GM12878 (cell line): Measurements from ENCODE around the gene PKD1L1. TPM values are rescaled to one million over a fixed set of nuclear protein-coding genes. Genes with fewer than 3 reads are reported as not detected.

Source experiments
- ATAC-seq: fragments of 200-7000 bp; cut with Tn5 transposase; 3 replicates; pipeline ENCODE4 v1.9.1; 2020; ENCODE audit warnings: mild to moderate bottlenecking, moderate library complexity
- BruUV-seq: library from RNA; stranded (reverse); fragments of 400-500 nt; replicated peaks from 2 replicates; lab custom pipeline; 2021; lab: Mats Ljungman, UMichigan
- CTCF ChIA-PET: fragments of 300-600 bp; sonication (Branson Sonifier 250); formaldehyde crosslinking; extraction: SDS; loops from one replicate; lab custom pipeline; 2021; ENCODE audit warnings: inconsistent platforms; lab: Yijun Ruan, JAX
- POLR2A ChIA-PET: fragments of 350-600 bp; formaldehyde crosslinking; extraction: SDS; loops from one replicate; lab custom pipeline; 2021; ENCODE audit warnings: inconsistent platforms; lab: Charles Lee
- RAD21 ChIA-PET: fragments of 300-600 bp; sonication (Branson Sonifier 250); formaldehyde crosslinking; loops from one replicate; lab custom pipeline; 2023; ENCODE audit warnings: antibody characterized with exemption; ENCODE audit not compliant: unreplicated experiment; lab: Charles Lee
- SMC1A ChIA-PET: fragments of 300-600 bp; sonication (Branson Sonifier 250); formaldehyde crosslinking; loops from one replicate; lab custom pipeline; 2023; ENCODE audit not compliant: unreplicated experiment, uncharacterized antibody; lab: Charles Lee
- DNase-seq: peaks from one replicate; pipeline ENCODE4 v3.0.0-alpha.2; 2011; ENCODE audit warnings: low read depth, low spot score
- FAIRE-seq: peaks from 3 replicates; lab custom pipeline; 2011; peaks lifted over from hg19 to GRCh38; lab: Jason Lieb, UNC
- H2AFZ ChIP-seq: 2 replicates; pipeline ENCODE4 v1.6.0; 2011; ENCODE audit warnings: low read depth, low read length, control low read depth; ENCODE audit not compliant: control insufficient read depth
- H3K27ac ChIP-seq: 2 replicates; pipeline ENCODE4 v1.5.1; 2011; ENCODE audit warnings: control low read depth; ENCODE audit not compliant: control insufficient read depth, insufficient read depth
- H3K27me3 ChIP-seq, 2 experiments: replicated peaks in 1 of 2; 2 replicates each; pipeline versions ENCODE4 v1.6.0 to v1.6.1; 2011; ENCODE audit warnings: low read length in 1 of 2; ENCODE audit not compliant: control insufficient read depth in 2 of 2, insufficient read depth in 2 of 2
- H3K36me3 ChIP-seq, 2 experiments: 2 replicates each; pipeline ENCODE4 v1.5.1; 2011; ENCODE audit warnings: low read length in 1 of 2; ENCODE audit not compliant: control insufficient read depth in 2 of 2, insufficient read depth in 2 of 2
- H3K4me1 ChIP-seq: 2 replicates; pipeline ENCODE4 v1.6.1; 2011; ENCODE audit warnings: mild to moderate bottlenecking, low read length, moderate library complexity, mixed read lengths; ENCODE audit not compliant: control insufficient read depth, insufficient read depth
- H3K4me2 ChIP-seq: 2 replicates; pipeline ENCODE4 v1.6.0; 2011; ENCODE audit warnings: control low read depth; ENCODE audit not compliant: control insufficient read depth, insufficient read depth
- H3K4me3 ChIP-seq: fragments of 200-600 bp; sonication (generic); 2 replicates; pipeline ENCODE4 v1.5.1; 2016
- H3K79me2 ChIP-seq: 2 replicates; pipeline ENCODE4 v1.6.0; 2011; ENCODE audit warnings: low read length; ENCODE audit not compliant: control insufficient read depth, insufficient read depth
- H3K9ac ChIP-seq: 2 replicates; pipeline ENCODE4 v1.8.0; 2011; ENCODE audit warnings: low read length, control low read depth, mixed read lengths; ENCODE audit not compliant: control insufficient read depth, insufficient read depth
- H3K9me3 ChIP-seq: replicated peaks from 3 replicates; pipeline ENCODE4 v1.5.1; 2011; ENCODE audit warnings: mild to moderate bottlenecking, low read length; ENCODE audit not compliant: control insufficient read depth, insufficient read depth
- H4K20me1 ChIP-seq: 2 replicates; pipeline ENCODE4 v1.6.0; 2011; ENCODE audit not compliant: control insufficient read depth, insufficient read depth
- ASH2L ChIP-seq: fragments of 300-600, 200-600 bp; sonication (generic); IDR thresholded peaks from 2 replicates; pipeline ENCODE4 v1.6.1; 2017; ENCODE audit warnings: low read depth, mild to moderate bottlenecking, borderline replicate concordance
- CREB1 ChIP-seq: IDR thresholded peaks from 2 replicates; pipeline ENCODE4 v1.6.1; 2012; ENCODE audit warnings: low read depth, mild to moderate bottlenecking, inconsistent platforms
- CREM ChIP-seq: IDR thresholded peaks from 2 replicates; pipeline ENCODE4 v1.6.1; 2014; ENCODE audit warnings: antibody characterized with exemption, low read depth
- EGR1 ChIP-seq, 2 experiments: IDR thresholded peaks; 1 replicate in 1 of 2; 2 replicates in 1 of 2; pipeline ENCODE4 v1.6.1; 2011 to 2012; ENCODE audit warnings: low read depth in 2 of 2, low read length in 2 of 2, borderline replicate concordance in 1 of 2, mild to moderate bottlenecking in 1 of 2, moderate library complexity in 1 of 2
- ESRRA ChIP-seq: IDR thresholded peaks from 2 replicates; pipeline ENCODE4 v1.6.1; 2012; ENCODE audit warnings: mild to moderate bottlenecking, low read length, improper control_type of control experiment
- JUND ChIP-seq: IDR thresholded peaks from 2 replicates; pipeline ENCODE4 v1.6.1; 2012; ENCODE audit warnings: low read depth, mild to moderate bottlenecking, low read length, improper control_type of control experiment, moderate library complexity
- MEF2A ChIP-seq: IDR thresholded peaks from 2 replicates; pipeline ENCODE4 v1.6.1; 2011; ENCODE audit warnings: low read depth, mild to moderate bottlenecking, low read length, moderate library complexity; ENCODE audit not compliant: insufficient read depth
- MYB ChIP-seq: fragments of 150-350 bp; IDR thresholded peaks from 2 replicates; pipeline ENCODE4 v1.6.1; 2014; ENCODE audit warnings: mild to moderate bottlenecking, low read depth, low read length, borderline replicate concordance
- RB1 ChIP-seq: fragments of 450-650 bp; formaldehyde crosslinking; IDR thresholded peaks from 2 replicates; pipeline ENCODE4 v1.6.1; 2017; ENCODE audit warnings: mild to moderate bottlenecking, borderline replicate concordance
- RELA ChIP-seq: fragments of 450-650 bp; IDR thresholded peaks from 2 replicates; pipeline ENCODE4 v1.8.0; 2014; ENCODE audit warnings: borderline replicate concordance; ENCODE audit not compliant: partially characterized antibody
- SREBF1 ChIP-seq: IDR thresholded peaks from 2 replicates; pipeline ENCODE4 v1.6.1; 2012; ENCODE audit warnings: mild to moderate bottlenecking, low read length
- ZBTB33 ChIP-seq: fragments of 450-650 bp; IDR thresholded peaks from 2 replicates; pipeline ENCODE4 v1.6.1; 2017; ENCODE audit warnings: mild to moderate bottlenecking
- WGBS: methylation state at CpG from one replicate; pipeline ENCODE4 v1.1.6; 2016; ENCODE audit warnings: low lambda C conversion rate; ENCODE audit not compliant: insufficient replicate concordance, insufficient coverage; ENCODE audit errors: missing lambda C conversion rate; 5-methylcytosine and 5-hydroxymethylcytosine counted together
- in situ Hi-C: fragments of 300-500 bp; cut with MboI; formaldehyde crosslinking; loops from 9 replicates; pipeline ENCODE4 v1.14.3; 2018; ENCODE audit warnings: mixed read lengths
- intact Hi-C: fragments of 100-400 bp; cut with micrococcal nuclease; formaldehyde crosslinking; loops from one replicate; pipeline ENCODE4 v1.14.2; 2022; ENCODE audit not compliant: unreplicated experiment
- polyA plus RNA-seq, 11 experiments: library from polyadenylated mRNA; depleted of rRNA in 4 of 11; unstranded in 6 of 11; stranded (reverse) in 5 of 11; fragments of >200 nt; fragmentation: Nextera tagmentation in 4 of 11; fragmentation: Illumina TruSeq in 1 of 11; extraction: Ambion mirVana in 4 of 11; extraction: Trizol in 1 of 11; gene quantifications; 1 replicate in 1 of 11; 2 replicates in 10 of 11; pipeline versions ENCODE4 v1.2.1 to v1.2.3, GENCODE V29; 2011 to 2016; ENCODE audit warnings: inconsistent platforms in 2 of 11, missing spikeins in 2 of 11, low read depth in 1 of 11
- total RNA-seq, 4 experiments: library from RNA; depleted of rRNA in 3 of 4; stranded (reverse); fragments of >200 nt in 3 of 4; fragmentation: Illumina TruSeq in 1 of 4; extraction: Trizol in 1 of 4; gene quantifications; 2 replicates each; pipeline versions ENCODE4 v1.2.1 to v1.2.3, GENCODE V29; 2013 to 2021

Gene PKD1L1
- total and polyA plus RNA-seq, 10 of the 15 experiments (the other 5 are each of a cell fraction or from before 2014, with no cell fraction given): under 0.01 to 0.05 (median 0.02) TPM; not detected in 3

- CTCF ChIA-PET: no interaction called here
- FAIRE-seq: no peak
Measured at GRCh38 chr7:47782792-47783191, 165.5 kb downstream of the PKD1L1 start.

GRCh38 chr7:47782022-47782421 is 166.2 kb downstream of the PKD1L1 start:
- H3K79me2 ChIP-seq: no peaks in the 10 kb centered on the region
- H3K27ac ChIP-seq: no peak overlapping the region
- ChIA-PET POLR2A (no interaction called here), SMC1A (no interaction called here), CTCF (no interaction called here), RAD21 (no interaction called here)
- no peaks in the 10 kb centered on the region for H3K36me3 ChIP-seq
- H3K9me3 ChIP-seq: no peaks in the 10 kb centered on the region
- BruUV-seq: no TSS peak
- in situ Hi-C loops (no loop called here), intact Hi-C loops (no loop called here)
- no peaks in the 10 kb centered on the region for H3K4me1 ChIP-seq
- H3K9ac ChIP-seq: no peak overlapping the region
- ATAC-seq (no peak), FAIRE-seq (no peak), DNase-seq (no peak)
- no peak overlapping the region for H3K4me2 ChIP-seq
- no peak for TF ChIP-seq CREM
- no peak for TF ChIP-seq ZBTB33
- no peak for TF ChIP-seq JUND
- TF ChIP-seq ASH2L: no peak
- no peak for TF ChIP-seq SREBF1
- no peak for TF ChIP-seq RELA
- TF ChIP-seq ESRRA: no peak
- H3K4me3 ChIP-seq: no peak overlapping the region
- peaks cover 0 to 2% of the 10 kb centered on the region in 2 experiments; a peak in 1 of 4 replicates for H3K27me3 ChIP-seq
- no peak overlapping the region for H2AFZ ChIP-seq
- no peaks in the 10 kb centered on the region for H4K20me1 ChIP-seq

More at GRCh38 chr7:47782792-47783191, 165.5 kb downstream of the PKD1L1 start:
- H3K9ac ChIP-seq: no peak overlapping the region
- ATAC-seq (no peak), DNase-seq (no peak)
- WGBS: 38% methylated on average over 4 of the region's 4 CpGs
- POLR2A ChIA-PET: no interaction called here
- no peaks in the 10 kb centered on the region for H3K36me3 ChIP-seq
- intact Hi-C loops (no loop called here), in situ Hi-C loops (no loop called here)
- no peaks in the 10 kb centered on the region for H3K9me3 ChIP-seq
- no peak overlapping the region for H2AFZ ChIP-seq
- no peak for TF ChIP-seq EGR1 (IDR thresholded peaks at IDR 0.05; ENCODE audit: borderline replicate concordance in 1 of 2, low read depth in 2 of 2, low read length in 2 of 2)
- no peak for TF ChIP-seq MYB
- TF ChIP-seq CREB1: no peak
- TF ChIP-seq MEF2A: no peak
- TF ChIP-seq RB1: no peak
- no peak overlapping the region for H3K4me3 ChIP-seq
- SMC1A ChIA-PET: no interaction called here
- H3K4me2 ChIP-seq: no peak overlapping the region
- no peak overlapping the region for H3K27ac ChIP-seq
- BruUV-seq: no TSS peak
- H3K79me2 ChIP-seq: no peaks in the 10 kb centered on the region
- peaks cover 0 to 2% of the 10 kb centered on the region in 2 experiments; a peak in 1 of 4 replicates for H3K27me3 ChIP-seq
- no peaks in the 10 kb centered on the region for H4K20me1 ChIP-seq
- H3K4me1 ChIP-seq: no peaks in the 10 kb centered on the region
- RAD21 ChIA-PET: no interaction called here
